Measurements from ENCODE around the gene C7orf25. TPM values are rescaled to one million over a fixed set of nuclear protein-coding genes. Genes with fewer than 3 reads are reported as not detected.

C7orf25 gene
- total RNA-seq, 2 donors from 2014 or later, result 6.8 to 7.8 TPM

DNA sequence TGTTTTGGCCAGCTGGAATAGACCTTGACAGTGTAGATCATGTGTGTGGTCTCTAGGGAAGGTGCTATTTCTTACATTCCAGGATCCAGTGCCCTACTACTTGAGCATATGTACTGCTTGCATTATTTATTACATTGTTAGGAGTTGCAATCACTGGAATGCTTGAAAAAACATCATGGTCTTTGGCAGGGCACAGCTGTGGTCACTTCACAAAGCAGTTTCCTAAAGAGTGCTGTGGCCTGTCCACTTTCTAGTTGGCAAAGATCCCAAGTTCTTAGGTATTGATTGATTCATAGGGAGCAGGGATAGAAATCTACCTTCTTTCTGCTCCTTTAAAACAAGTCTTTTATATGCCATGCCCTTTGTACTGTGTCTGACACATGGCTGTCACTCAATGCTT lies 4.6 kb downstream of the C7orf25 start:
- no peak overlapping the region for H3K4me3 ChIP-seq
- no peak overlapping the region for H3K27ac ChIP-seq
- no peaks in the 10 kb centered on the region for H3K27me3 ChIP-seq
- H3K9ac ChIP-seq (ENCODE audit: low read depth in 2 of 2, low read length in 2 of 2), result no peak overlapping the region
- intact Hi-C loops (cut with DNase I), result no loop called here
- no peak for DNase-seq
- TF ChIP-seq, protein P1, sequence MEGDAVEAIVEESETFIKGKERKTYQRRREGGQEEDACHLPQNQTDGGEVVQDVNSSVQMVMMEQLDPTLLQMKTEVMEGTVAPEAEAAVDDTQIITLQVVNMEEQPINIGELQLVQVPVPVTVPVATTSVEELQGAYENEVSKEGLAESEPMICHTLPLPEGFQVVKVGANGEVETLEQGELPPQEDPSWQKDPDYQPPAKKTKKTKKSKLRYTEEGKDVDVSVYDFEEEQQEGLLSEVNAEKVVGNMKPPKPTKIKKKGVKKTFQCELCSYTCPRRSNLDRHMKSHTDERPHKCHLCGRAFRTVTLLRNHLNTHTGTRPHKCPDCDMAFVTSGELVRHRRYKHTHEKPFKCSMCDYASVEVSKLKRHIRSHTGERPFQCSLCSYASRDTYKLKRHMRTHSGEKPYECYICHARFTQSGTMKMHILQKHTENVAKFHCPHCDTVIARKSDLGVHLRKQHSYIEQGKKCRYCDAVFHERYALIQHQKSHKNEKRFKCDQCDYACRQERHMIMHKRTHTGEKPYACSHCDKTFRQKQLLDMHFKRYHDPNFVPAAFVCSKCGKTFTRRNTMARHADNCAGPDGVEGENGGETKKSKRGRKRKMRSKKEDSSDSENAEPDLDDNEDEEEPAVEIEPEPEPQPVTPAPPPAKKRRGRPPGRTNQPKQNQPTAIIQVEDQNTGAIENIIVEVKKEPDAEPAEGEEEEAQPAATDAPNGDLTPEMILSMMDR (IDR thresholded peaks at IDR 0.05), result no peak
- H3K9me3 ChIP-seq, result no peaks in the 10 kb centered on the region
- H3K36me3 ChIP-seq, result no peaks in the 10 kb centered on the region
- H3K4me1 ChIP-seq, result peaks cover 4% of the 10 kb centered on the region

DNA sequence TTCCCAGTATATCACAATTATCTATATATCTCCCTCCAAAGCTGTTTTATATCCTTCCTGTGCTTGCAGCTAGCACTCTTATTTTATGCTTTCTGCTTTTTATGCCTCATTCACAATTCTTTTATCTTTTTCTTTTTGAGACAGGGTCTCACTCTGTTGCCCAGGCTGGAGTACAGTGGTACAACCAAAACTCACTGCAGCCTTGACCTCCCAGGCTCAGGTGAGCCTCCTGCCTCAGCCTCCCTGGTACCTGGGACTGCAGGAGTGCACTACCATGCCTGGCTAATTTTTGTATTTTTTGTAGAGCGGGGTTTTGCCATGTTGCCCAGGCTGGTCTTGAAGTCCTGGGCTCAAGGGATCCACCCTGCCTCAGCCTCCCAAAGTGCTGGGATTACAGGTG lies 5.7 kb downstream of the C7orf25 start:
- no peaks in the 10 kb centered on the region for H3K36me3 ChIP-seq
- TF ChIP-seq, protein P1 (IDR thresholded peaks at IDR 0.05), result no peak
- no peak overlapping the region for H3K9ac ChIP-seq (ENCODE audit: low read depth in 2 of 2, low read length in 2 of 2)
- peaks cover 4% of the 10 kb centered on the region for H3K4me1 ChIP-seq
- no peaks in the 10 kb centered on the region for H3K27me3 ChIP-seq
- H3K9me3 ChIP-seq, result no peaks in the 10 kb centered on the region
- H3K4me3 ChIP-seq, result no peak overlapping the region
- no peak overlapping the region for H3K27ac ChIP-seq
- intact Hi-C loops (cut with DNase I), result no loop called here
- no peak for DNase-seq

- no peak overlapping the region for H3K27ac ChIP-seq
- H3K36me3 ChIP-seq, result no peaks in the 10 kb centered on the region
- no peak for DNase-seq
- no peak overlapping the region for H3K9ac ChIP-seq (ENCODE audit: low read depth in 2 of 2, low read length in 2 of 2)
- no peaks in the 10 kb centered on the region for H3K27me3 ChIP-seq
- no peaks in the 10 kb centered on the region for H3K9me3 ChIP-seq
- H3K4me3 ChIP-seq, result no peak overlapping the region
- intact Hi-C loops (cut with DNase I), result no loop called here
- H3K4me1 ChIP-seq, result peaks cover under 1% of the 10 kb centered on the region
- TF ChIP-seq, protein P1 (IDR thresholded peaks at IDR 0.05), result no peak
Measured at GRCh38 chr7:42902331-42902730, 9.5 kb downstream of the C7orf25 start.

DNA sequence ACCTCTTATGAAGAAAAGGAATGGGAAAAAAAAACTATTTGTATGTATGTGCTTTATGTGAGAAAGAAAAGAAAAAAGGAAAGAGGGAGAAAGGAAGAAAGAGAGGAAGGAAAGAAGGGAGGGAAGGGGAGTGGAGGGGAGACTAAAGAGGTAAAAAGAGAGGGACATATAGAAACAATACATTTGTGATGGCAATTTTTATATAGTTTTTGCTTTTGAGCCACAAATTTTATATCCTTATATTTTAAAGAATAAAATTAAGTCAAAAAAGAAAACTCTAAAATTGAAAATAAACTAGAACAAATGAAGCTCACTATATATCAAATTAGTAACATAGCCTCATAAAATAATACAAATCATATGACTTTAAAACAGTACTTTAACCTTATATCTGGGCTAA lies 11.0 kb downstream of the C7orf25 start:
- Histone ChIP-seq H3K4me1 (no peaks in the 10 kb centered on the region), H3K9ac (ENCODE audit: low read depth in 2 of 2, low read length in 2 of 2) (no peak overlapping the region), H3K9me3 (no peaks in the 10 kb centered on the region), H3K27me3 (no peaks in the 10 kb centered on the region), H3K36me3 (no peaks in the 10 kb centered on the region), H3K4me3 (no peak overlapping the region), H3K27ac (no peak overlapping the region)
- intact Hi-C loops (cut with DNase I), result no loop called here
- DNase-seq, result no peak
- TF ChIP-seq, protein P1 (IDR thresholded peaks at IDR 0.05), result no peak

DNA sequence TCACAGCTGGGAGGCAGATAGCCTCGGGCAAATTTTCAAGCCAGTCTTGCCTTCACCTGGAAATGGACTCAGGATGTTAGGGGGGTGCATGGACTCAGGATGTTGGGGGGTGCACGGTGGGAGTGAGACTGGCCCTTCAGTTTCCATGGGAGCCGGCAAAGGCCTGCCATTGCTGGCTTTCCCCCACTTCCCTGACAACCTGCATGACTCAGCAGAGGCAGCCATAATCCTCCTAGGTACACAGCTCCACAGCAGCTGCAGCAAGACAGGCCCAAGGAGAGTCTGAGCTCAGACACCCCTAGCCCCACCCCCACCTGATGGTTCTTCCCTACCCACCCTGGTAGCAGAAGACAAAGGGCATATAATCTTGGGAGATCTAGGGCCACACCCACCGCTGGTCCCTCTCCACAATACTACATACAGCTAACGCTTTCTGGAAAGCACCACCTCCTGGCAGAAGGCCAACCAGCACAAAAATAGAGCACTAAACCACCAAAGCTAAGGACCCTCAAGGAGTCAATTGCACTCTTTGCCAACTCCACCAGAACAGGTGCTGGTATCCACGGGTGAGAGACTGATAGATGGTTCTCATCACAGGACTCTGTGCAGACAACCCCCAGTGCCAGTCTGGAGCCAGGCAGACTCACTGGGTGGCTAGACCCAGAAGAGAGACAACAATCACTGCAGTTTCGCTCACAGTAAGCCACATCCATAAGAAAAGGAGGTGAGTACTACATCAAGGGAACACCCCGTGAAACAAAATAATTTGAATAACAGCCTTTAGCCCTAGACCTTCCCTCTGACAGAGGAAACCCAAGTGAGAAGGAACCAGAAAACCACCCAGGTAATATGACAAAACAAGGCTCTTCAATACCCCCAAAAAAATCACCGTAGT lies 18.3 kb downstream of the C7orf25 start:
- TF ChIP-seq, protein P1 (IDR thresholded peaks at IDR 0.05), result no peak
- Histone ChIP-seq H3K4me3 (no peak overlapping the region), H3K9ac (ENCODE audit: low read depth in 2 of 2, low read length in 2 of 2) (no peak overlapping the region), H3K4me1 (peaks cover 5% of the 10 kb centered on the region), H3K27ac (no peak overlapping the region), H3K27me3 (no peaks in the 10 kb centered on the region), H3K36me3 (no peaks in the 10 kb centered on the region), H3K9me3 (no peaks in the 10 kb centered on the region)
- intact Hi-C loops (cut with DNase I), result no loop called here
- DNase-seq, result no peak
